ENCODE data around the gene KIF2A.
A peak's percentile ranks its signal among the peaks of the same experiment; 100 is the strongest.

DNA sequence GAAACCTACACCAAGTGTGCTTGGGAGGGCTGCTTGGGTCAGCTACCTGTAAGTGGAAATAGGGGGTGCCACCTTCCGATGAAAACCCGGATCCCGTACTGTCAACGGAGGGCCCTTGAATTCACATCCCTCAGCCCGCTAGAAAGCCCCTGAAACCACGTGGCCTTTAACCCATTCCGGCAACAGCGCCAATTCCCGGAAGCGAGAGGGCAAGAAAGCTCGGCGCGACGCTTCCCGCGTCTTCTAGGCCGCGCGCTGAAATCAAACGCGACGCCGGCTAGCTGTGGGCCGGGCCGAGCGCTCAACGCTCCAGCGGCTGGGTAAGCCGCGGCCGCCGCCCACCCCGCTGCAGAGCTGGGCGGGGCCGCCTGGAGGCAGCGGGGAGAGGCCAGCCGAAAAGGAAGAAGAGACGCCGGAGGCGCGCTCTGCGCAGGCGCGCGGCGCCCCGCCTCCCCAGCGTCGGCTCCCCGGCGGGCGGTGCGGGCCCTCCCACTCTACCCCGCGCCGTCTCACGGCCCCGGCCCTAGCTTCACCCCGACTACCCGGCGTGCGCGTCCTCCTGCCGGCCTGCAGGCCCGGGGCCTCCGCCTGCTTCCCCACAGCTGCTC lies at the start of gene KIF2A:
- TF ChIP-seq, protein P1, sequence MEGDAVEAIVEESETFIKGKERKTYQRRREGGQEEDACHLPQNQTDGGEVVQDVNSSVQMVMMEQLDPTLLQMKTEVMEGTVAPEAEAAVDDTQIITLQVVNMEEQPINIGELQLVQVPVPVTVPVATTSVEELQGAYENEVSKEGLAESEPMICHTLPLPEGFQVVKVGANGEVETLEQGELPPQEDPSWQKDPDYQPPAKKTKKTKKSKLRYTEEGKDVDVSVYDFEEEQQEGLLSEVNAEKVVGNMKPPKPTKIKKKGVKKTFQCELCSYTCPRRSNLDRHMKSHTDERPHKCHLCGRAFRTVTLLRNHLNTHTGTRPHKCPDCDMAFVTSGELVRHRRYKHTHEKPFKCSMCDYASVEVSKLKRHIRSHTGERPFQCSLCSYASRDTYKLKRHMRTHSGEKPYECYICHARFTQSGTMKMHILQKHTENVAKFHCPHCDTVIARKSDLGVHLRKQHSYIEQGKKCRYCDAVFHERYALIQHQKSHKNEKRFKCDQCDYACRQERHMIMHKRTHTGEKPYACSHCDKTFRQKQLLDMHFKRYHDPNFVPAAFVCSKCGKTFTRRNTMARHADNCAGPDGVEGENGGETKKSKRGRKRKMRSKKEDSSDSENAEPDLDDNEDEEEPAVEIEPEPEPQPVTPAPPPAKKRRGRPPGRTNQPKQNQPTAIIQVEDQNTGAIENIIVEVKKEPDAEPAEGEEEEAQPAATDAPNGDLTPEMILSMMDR (IDR thresholded peaks at IDR 0.05): peak in 1 of 2 donors; percentile 29
- TF ChIP-seq POLR2A (IDR thresholded peaks at IDR 0.05) (peak in 1 of 2 donors; percentile 31), POLR2AphosphoS5 (IDR thresholded peaks at IDR 0.05) (no peak), EP300 (IDR thresholded peaks at IDR 0.05) (no peak)
